AG04450 (cell line): ENCODE results near the gene RNF220. TPM values are rescaled to one million over a fixed set of nuclear protein-coding genes. Genes with fewer than 3 reads are reported as not detected.

ENCODE experiments used
- CTCF ChIA-PET: fragments of 300-600, 350-600 bp; formaldehyde crosslinking; extraction: SDS; loops from one replicate; lab custom pipeline; 2022; ENCODE audit warnings: antibody characterized with exemption, inconsistent platforms; lab: Charles Lee
- POLR2A ChIA-PET: fragments of 350-600 bp; formaldehyde crosslinking; extraction: SDS; loops from one replicate; lab custom pipeline; 2021; ENCODE audit warnings: antibody characterized with exemption, inconsistent platforms; lab: Yijun Ruan, JAX
- DNase-seq: peaks from one replicate; pipeline ENCODE4 v3.0.0-alpha.2; 2011; ENCODE audit warnings: low read depth, low spot score
- H3K27ac ChIP-seq: one replicate; pipeline ENCODE4 v1.5.1; 2012; ENCODE audit warnings: low read depth, low read length, control low read depth
- H3K27me3 ChIP-seq: one replicate; pipeline ENCODE4 v1.6.0; 2012; ENCODE audit warnings: low read length; ENCODE audit not compliant: control insufficient read depth, insufficient read depth
- H3K4me3 ChIP-seq: 2 replicates; pipeline ENCODE4 v1.5.1; 2011; ENCODE audit warnings: mild to moderate bottlenecking, low read depth, low read length, control low read depth
- H3K9me3 ChIP-seq: 2 replicates; pipeline ENCODE4 v1.5.1; 2012; ENCODE audit warnings: low read length; ENCODE audit not compliant: control insufficient read depth, insufficient read depth
- polyA plus RNA-seq: library from polyadenylated mRNA; depleted of rRNA; stranded (reverse); fragments of >200 nt; gene quantifications from 2 replicates; pipeline ENCODE4 v1.2.3, GENCODE V29; 2011
- TF ChIP-seq, protein P1 (sequence below): IDR thresholded peaks from 2 replicates; pipeline ENCODE4 v1.5.1; 2011; ENCODE audit warnings: low read depth, low read length, control low read depth, inconsistent platforms

Gene RNF220
- polyA plus RNA-seq, 1 experiment, result 46.4 TPM

- Histone ChIP-seq H3K27ac (no peak overlapping the region), H3K4me3 (no peak overlapping the region), H3K9me3 (peaks cover 7% of the 10 kb centered on the region), H3K27me3 (peaks cover 91% of the 10 kb centered on the region)
- POLR2A ChIA-PET, result interaction anchor here (0.6 kb wide), 1 partner anchor 14 kb away, joined by 3 read pairs; no protein-coding TSS in a partner anchor
- no peak for DNase-seq
- TF ChIP-seq, protein P1, sequence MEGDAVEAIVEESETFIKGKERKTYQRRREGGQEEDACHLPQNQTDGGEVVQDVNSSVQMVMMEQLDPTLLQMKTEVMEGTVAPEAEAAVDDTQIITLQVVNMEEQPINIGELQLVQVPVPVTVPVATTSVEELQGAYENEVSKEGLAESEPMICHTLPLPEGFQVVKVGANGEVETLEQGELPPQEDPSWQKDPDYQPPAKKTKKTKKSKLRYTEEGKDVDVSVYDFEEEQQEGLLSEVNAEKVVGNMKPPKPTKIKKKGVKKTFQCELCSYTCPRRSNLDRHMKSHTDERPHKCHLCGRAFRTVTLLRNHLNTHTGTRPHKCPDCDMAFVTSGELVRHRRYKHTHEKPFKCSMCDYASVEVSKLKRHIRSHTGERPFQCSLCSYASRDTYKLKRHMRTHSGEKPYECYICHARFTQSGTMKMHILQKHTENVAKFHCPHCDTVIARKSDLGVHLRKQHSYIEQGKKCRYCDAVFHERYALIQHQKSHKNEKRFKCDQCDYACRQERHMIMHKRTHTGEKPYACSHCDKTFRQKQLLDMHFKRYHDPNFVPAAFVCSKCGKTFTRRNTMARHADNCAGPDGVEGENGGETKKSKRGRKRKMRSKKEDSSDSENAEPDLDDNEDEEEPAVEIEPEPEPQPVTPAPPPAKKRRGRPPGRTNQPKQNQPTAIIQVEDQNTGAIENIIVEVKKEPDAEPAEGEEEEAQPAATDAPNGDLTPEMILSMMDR, result no peak
- CTCF ChIA-PET, result no interaction called here
Measured at GRCh38 chr1:44407430-44408211, 2.6 kb downstream of the RNF220 start.

GRCh38 chr1:44408212-44408582 lies 3.1 kb downstream of the RNF220 start:
- Histone ChIP-seq H3K4me3 (no peak overlapping the region), H3K9me3 (peaks cover 7% of the 10 kb centered on the region), H3K27ac (no peak overlapping the region), H3K27me3 (peaks cover 92% of the 10 kb centered on the region)
- no peak for DNase-seq
- POLR2A ChIA-PET, result interaction anchor here (0.6 kb wide), 1 partner anchor 15 kb away, joined by 3 read pairs; no protein-coding TSS in a partner anchor
- CTCF ChIA-PET, result interaction anchor here (1.8 kb wide), 1 partner anchor 191 kb away, joined by 5 read pairs; no protein-coding TSS in a partner anchor
- TF ChIP-seq, protein P1, result no peak

GRCh38 chr1:44408632-44409602 lies 3.9 kb downstream of the RNF220 start:
- TF ChIP-seq, protein P1, result no peak
- peaks cover 7% of the 10 kb centered on the region for H3K9me3 ChIP-seq
- POLR2A ChIA-PET, result interaction anchor here (0.6 kb wide), 1 partner anchor 207 kb away, joined by 3 read pairs; no protein-coding TSS in a partner anchor
- no peak overlapping the region for H3K4me3 ChIP-seq
- H3K27me3 ChIP-seq, result peaks cover 96% of the 10 kb centered on the region
- CTCF ChIA-PET, result interaction anchor here (1.8 kb wide), 2 partner anchors 191 to 244 kb away, joined by 4 to 5 read pairs; no protein-coding TSS in a partner anchor
- no peak for DNase-seq
- H3K27ac ChIP-seq, result no peak overlapping the region

- DNase-seq, result no peak
- peaks cover 7% of the 10 kb centered on the region for H3K9me3 ChIP-seq
- ChIA-PET CTCF (interaction anchor here (1.8 kb wide), 2 partner anchors 192 to 243 kb away, joined by 4 to 5 read pairs; no protein-coding TSS in a partner anchor), POLR2A (no interaction called here)
- no peak overlapping the region for H3K4me3 ChIP-seq
- H3K27me3 ChIP-seq, result peaks cover 97% of the 10 kb centered on the region
- TF ChIP-seq, protein P1, result no peak
- no peak overlapping the region for H3K27ac ChIP-seq
Measured at GRCh38 chr1:44409757-44410156, 4.7 kb downstream of the RNF220 start.
